Lower lobe of right lung (tissue), 2 donors: Measurements from ENCODE around the gene MRS2. TPM values are rescaled to one million over a fixed set of nuclear protein-coding genes. Genes with fewer than 3 reads are reported as not detected.

Experiments
- ATAC-seq, 2 donors: fragments of 200-7000 bp; cut with Tn5 transposase; one replicate each; pipeline ENCODE4 v1.9.1; 2020 to 2022; ENCODE audit warnings: mild to moderate bottlenecking in 2 of 2, moderate library complexity in 2 of 2
- DNase-seq: peaks from one replicate; pipeline ENCODE4 v3.0.0-alpha.2; 2020
- H3K27ac ChIP-seq: fragments of 200-600 bp; one replicate; pipeline ENCODE4 v1.8.0; 2022
- H3K27me3 ChIP-seq: fragments of 200-600 bp; one replicate; pipeline ENCODE4 v1.8.0; 2022; ENCODE audit warnings: low read depth
- H3K36me3 ChIP-seq: fragments of 200-600 bp; one replicate; pipeline ENCODE4 v1.8.0; 2022; ENCODE audit warnings: mild to moderate bottlenecking
- H3K4me1 ChIP-seq: fragments of 200-600 bp; one replicate; pipeline ENCODE4 v1.8.0; 2022
- H3K4me3 ChIP-seq: fragments of 200-600 bp; one replicate; pipeline ENCODE4 v1.8.0; 2022; ENCODE audit warnings: mild to moderate bottlenecking
- H3K9me3 ChIP-seq: fragments of 200-600 bp; one replicate; pipeline ENCODE4 v1.8.0; 2022
- intact Hi-C: fragments of 100-400 bp; cut with DNase I; formaldehyde crosslinking; loops from one replicate; pipeline ENCODE4 v1.11.0; 2022
- total RNA-seq: library from RNA; stranded (reverse); fragmentation: NEBNext Ultra II Directional; extraction: Animal tissue kit (Norgen Biotek cat#: 25700); gene quantifications from one replicate; pipeline ENCODE4 v1.2.1, GENCODE V29; 2021
- TF ChIP-seq, protein P1 (sequence below): fragments of 200-600 bp; IDR thresholded peaks from one replicate; pipeline ENCODE4 v1.8.0; 2022; ENCODE audit warnings: antibody characterized with exemption, mild to moderate bottlenecking
- donor health status: DM: no; HTN: yes; CAD: no; lungs with severe emphysema.

Gene MRS2
- total RNA-seq, 1 donor from 2014 or later = 20.5 TPM

DNA sequence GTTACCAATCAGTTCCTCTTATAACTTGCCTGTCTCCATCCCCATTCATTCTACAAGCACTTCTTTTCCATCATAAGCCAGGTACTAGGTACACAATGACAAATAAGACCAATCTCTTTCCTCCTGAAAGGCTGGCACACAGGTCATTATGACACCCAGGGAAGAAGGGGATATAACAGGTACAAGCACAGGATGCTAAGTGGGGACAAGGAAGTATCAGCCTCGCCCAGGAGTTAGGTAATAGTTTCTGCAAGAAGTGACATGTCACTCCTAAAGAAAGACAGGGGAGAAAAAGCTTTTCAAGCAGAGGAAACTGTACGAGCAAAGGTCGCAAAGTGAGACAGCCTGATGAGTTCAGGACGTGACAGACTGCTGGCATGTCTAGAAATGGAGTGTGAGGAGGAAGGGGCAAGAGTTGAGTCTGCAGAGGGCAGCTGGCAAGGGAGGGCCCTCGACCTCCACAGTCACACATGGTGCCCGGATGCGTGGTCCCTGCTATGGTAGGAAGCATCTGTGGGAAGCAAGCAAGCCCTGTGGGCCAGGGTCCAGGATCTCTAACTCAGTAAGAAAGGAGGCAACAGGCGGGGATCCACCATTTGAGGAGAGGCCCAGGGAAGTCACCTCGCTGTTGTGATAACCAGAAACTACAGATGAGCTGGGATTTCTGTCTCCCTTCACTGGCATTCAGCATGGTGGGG lies 46.2 kb downstream of the MRS2 start:
- Histone ChIP-seq H3K4me3 (no peak overlapping the region), H3K36me3 (no peaks in the 10 kb centered on the region), H3K27me3 (no peaks in the 10 kb centered on the region), H3K9me3 (no peaks in the 10 kb centered on the region), H3K27ac (no peak overlapping the region), H3K4me1 (no peaks in the 10 kb centered on the region)
- intact Hi-C loops = no loop called here
- no peak for ATAC-seq
- no peak for DNase-seq
- TF ChIP-seq, protein P1, sequence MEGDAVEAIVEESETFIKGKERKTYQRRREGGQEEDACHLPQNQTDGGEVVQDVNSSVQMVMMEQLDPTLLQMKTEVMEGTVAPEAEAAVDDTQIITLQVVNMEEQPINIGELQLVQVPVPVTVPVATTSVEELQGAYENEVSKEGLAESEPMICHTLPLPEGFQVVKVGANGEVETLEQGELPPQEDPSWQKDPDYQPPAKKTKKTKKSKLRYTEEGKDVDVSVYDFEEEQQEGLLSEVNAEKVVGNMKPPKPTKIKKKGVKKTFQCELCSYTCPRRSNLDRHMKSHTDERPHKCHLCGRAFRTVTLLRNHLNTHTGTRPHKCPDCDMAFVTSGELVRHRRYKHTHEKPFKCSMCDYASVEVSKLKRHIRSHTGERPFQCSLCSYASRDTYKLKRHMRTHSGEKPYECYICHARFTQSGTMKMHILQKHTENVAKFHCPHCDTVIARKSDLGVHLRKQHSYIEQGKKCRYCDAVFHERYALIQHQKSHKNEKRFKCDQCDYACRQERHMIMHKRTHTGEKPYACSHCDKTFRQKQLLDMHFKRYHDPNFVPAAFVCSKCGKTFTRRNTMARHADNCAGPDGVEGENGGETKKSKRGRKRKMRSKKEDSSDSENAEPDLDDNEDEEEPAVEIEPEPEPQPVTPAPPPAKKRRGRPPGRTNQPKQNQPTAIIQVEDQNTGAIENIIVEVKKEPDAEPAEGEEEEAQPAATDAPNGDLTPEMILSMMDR = no peak

DNA sequence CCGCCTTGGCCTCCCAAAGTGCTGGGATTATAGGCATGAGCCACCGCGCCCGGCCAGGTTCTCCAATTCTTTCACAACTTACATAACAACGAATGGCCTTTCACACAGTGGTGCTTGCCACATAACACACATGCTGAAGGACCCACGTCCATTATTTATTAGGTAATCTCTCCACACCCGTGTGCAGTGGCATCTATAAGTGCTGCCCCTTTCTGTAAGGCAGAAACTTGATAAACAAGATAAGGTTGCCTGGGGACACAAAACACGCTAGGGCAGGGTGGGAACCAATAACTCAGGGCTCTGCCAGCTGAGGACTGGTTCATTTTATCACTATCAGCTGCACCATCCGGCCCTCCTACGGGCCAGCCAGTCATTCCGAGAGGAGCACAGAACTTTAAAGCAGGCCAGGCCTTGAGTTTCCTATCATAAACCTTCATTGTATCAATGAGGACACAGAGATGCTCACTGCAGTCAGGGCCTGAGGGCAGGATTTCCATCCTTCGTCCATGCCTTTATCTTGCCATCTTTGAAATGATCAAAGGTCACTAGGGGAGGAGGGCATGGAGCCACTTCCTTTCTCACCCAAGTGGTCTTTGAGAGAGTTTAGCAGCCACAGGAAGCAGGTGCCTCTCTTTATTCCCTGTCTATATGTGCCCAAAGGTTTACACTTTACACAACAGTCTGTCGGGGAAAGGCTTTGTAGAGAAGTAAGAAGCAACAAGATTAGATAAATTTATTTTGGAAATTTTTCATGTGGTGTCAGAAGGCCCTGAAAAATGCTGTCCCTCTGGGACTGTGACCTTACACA lies 49.0 kb downstream of the MRS2 start:
- TF ChIP-seq, protein P1 = no peak
- peak; percentile 91 to 92 for ATAC-seq
- no peaks in the 10 kb centered on the region for H3K27me3 ChIP-seq
- no peak overlapping the region for H3K4me3 ChIP-seq
- peak; percentile 63 for DNase-seq
- no peaks in the 10 kb centered on the region for H3K36me3 ChIP-seq
- intact Hi-C loops = no loop called here
- H3K9me3 ChIP-seq = no peaks in the 10 kb centered on the region
- H3K27ac ChIP-seq = peak overlapping the region; percentile 40
- H3K4me1 ChIP-seq = no peaks in the 10 kb centered on the region

DNA sequence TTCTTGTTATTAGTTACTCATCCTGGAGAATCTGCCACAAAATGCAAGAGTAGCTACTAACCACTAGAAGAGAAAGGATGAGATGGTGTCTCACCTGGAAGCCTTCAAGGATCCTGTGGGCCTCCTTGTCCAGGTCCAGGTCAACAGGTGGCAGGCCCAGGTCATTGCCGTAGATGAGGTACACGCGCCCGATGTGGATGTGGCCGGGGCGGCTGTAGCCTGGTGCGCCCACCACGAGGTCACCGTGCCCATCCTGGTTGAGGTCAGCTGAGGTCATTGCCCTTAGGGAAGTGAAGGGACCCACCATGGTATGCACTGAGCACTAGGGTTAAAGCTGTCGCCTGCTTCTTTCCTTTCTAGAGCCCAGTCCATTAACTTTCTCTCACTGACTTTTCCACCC lies 51.2 kb downstream of the MRS2 start:
- intact Hi-C loops = no loop called here
- no peak for DNase-seq
- Histone ChIP-seq H3K9me3 (no peaks in the 10 kb centered on the region), H3K27ac (no peak overlapping the region), H3K36me3 (no peaks in the 10 kb centered on the region), H3K4me3 (no peak overlapping the region), H3K27me3 (no peaks in the 10 kb centered on the region), H3K4me1 (no peaks in the 10 kb centered on the region)
- ATAC-seq = no peak
- TF ChIP-seq, protein P1 = no peak

DNA sequence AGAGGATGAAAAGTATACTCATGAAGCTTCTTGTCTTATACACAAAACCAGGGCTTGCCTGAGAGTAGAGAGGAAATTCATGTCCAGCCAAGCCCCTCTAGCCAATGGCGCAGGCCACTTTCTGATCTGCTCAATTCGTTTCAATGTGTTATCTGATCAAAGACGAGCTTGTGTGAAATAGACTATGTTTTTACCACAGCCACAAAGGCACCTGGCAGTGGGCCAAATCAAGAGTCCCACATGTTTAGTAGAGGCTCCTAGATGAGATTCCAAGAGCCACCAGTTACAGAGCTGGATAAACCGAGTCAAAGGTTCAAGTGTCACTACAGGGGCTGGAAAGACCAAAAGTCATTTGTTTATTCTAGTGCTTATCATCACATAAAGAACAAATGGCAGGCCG lies 51.7 kb downstream of the MRS2 start:
- no peaks in the 10 kb centered on the region for H3K27me3 ChIP-seq
- intact Hi-C loops = no loop called here

DNA sequence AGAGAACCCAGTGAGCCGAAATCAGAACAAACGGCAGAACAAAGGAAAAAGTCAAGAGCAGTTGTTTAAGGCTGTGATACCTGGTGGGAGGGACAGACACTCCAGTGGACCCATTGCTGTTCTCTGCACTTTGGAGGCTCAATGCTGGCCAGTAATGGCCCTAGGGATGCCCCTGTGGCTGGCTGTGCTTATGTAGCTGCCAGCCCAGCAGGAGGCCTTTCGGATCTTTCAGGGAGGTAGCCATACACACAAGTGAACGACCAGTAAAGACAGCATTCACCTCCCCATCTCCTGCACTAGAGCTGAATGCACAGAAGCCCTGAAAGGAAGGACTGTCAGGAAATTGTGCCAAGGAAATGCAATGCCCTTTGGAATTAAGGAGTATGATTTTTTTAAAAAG lies 52.3 kb downstream of the MRS2 start:
- Histone ChIP-seq H3K27me3 (no peaks in the 10 kb centered on the region), H3K4me1 (no peaks in the 10 kb centered on the region), H3K9me3 (no peaks in the 10 kb centered on the region), H3K4me3 (no peak overlapping the region), H3K27ac (no peak overlapping the region), H3K36me3 (no peaks in the 10 kb centered on the region)
- TF ChIP-seq, protein P1 = no peak
- DNase-seq = no peak
- intact Hi-C loops = no loop called here
- ATAC-seq = no peak

More for the DNA sequence above, 51.7 kb downstream of the MRS2 start:
- no peaks in the 10 kb centered on the region for H3K9me3 ChIP-seq
- DNase-seq = no peak
- ATAC-seq = no peak
- no peaks in the 10 kb centered on the region for H3K4me1 ChIP-seq
- H3K36me3 ChIP-seq = no peaks in the 10 kb centered on the region
- TF ChIP-seq, protein P1 = no peak
- no peak overlapping the region for H3K4me3 ChIP-seq
- H3K27ac ChIP-seq = no peak overlapping the region
